Transverse colon (tissue), 4 donors: ENCODE measurements around the gene MAST2. TPM values are rescaled to one million over a fixed set of nuclear protein-coding genes. Genes with fewer than 3 reads are reported as not detected.

Source experiments
- DNase-seq: peaks from one replicate; pipeline ENCODE4 v3.0.0-alpha.2; 2019
- H3K27ac ChIP-seq, 4 donors: fragments of 200-600 bp; sonication (generic); 2 replicates each; pipeline ENCODE4 v1.5.1; 2016 to 2018; ENCODE audit warnings: inconsistent platforms in 4 of 4
- H3K27me3 ChIP-seq: fragments of 200-600 bp; sonication (generic); 2 replicates; pipeline ENCODE4 v1.5.1; 2017; ENCODE audit warnings: inconsistent platforms
- H3K36me3 ChIP-seq, 4 donors: fragments of 200-600 bp; sonication (generic); 2 replicates each; pipeline ENCODE4 v1.5.1; 2017 to 2019; ENCODE audit warnings: inconsistent platforms in 4 of 4
- H3K4me1 ChIP-seq, 4 donors: fragments of 200-600 bp; sonication (generic); 2 replicates each; pipeline ENCODE4 v1.5.1; 2017 to 2020; ENCODE audit warnings: inconsistent platforms in 4 of 4
- H3K4me3 ChIP-seq, 4 donors: fragments of 200-600 bp; sonication (generic); 1 replicate in 1 of 4; 2 replicates in 3 of 4; pipeline versions ENCODE4 v1.5.1 to v1.6.1; 2017 to 2019; ENCODE audit warnings: inconsistent platforms in 4 of 4
- H3K9me3 ChIP-seq, 2 donors: fragments of 200-600 bp; sonication (generic); 2 replicates each; pipeline ENCODE4 v1.5.1; 2017 to 2019; ENCODE audit warnings: inconsistent platforms in 2 of 2
- EP300 ChIP-seq: sonication (generic); formaldehyde crosslinking; IDR thresholded peaks from one replicate; pipeline ENCODE4 v1.6.1; 2017; ENCODE audit warnings: antibody characterized with exemption, low read depth
- POLR2A ChIP-seq: fragments of 450-650 bp; IDR thresholded peaks from one replicate; pipeline ENCODE4 v1.6.1; 2016; ENCODE audit warnings: antibody characterized with exemption, mild to moderate bottlenecking, moderate library complexity
- POLR2AphosphoS5 ChIP-seq, 3 donors: sonication (generic); formaldehyde crosslinking; IDR thresholded peaks; one replicate each; pipeline ENCODE4 v1.6.1; 2016; ENCODE audit warnings: antibody characterized with exemption in 3 of 3
- WGBS, 2 donors: methylation state at CpG; one replicate each; pipeline ENCODE4 v1.1.5; 2018; ENCODE audit warnings: low coverage in 1 of 2; 5-methylcytosine and 5-hydroxymethylcytosine counted together
- in situ Hi-C, 4 donors: fragments of 200-750 bp; cut with MboI; loops; one replicate each; pipeline versions ENCODE4 v1.15.0 to v1.15.1; 2017; ENCODE audit warnings: low sequenced_read_pairs in 3 of 4, low pct_ligation_motif_present in 1 of 4, low pct_unique_long_range_greater_than_20kb in 1 of 4
- intact Hi-C: fragments of 100-400 bp; cut with DNase I; formaldehyde crosslinking; loops from one replicate; pipeline ENCODE4 v1.15.1; 2023; ENCODE audit warnings: low total_unique reads
- total RNA-seq, 4 donors: library from RNA; depleted of rRNA; stranded (reverse); fragments of >200 nt; gene quantifications; one replicate each; pipeline ENCODE4 v1.1.0, GENCODE V29; 2016
- TF ChIP-seq, protein P1 (sequence below), 5 experiments: fragments of 200-600 bp in 3 of 5; fragments of 450-650 bp in 2 of 5; sonication (generic) in 3 of 5; IDR thresholded peaks; 1 replicate in 2 of 5; 2 replicates in 3 of 5; pipeline ENCODE4 v1.5.1; 2016 to 2017; ENCODE audit warnings: antibody characterized with exemption in 5 of 5, inconsistent platforms in 3 of 5, mild to moderate bottlenecking in 2 of 5, moderate library complexity in 1 of 5

The MAST2 gene
- total RNA-seq, 4 donors from 2014 or later: 160 to 313 (median 161) TPM

DNA sequence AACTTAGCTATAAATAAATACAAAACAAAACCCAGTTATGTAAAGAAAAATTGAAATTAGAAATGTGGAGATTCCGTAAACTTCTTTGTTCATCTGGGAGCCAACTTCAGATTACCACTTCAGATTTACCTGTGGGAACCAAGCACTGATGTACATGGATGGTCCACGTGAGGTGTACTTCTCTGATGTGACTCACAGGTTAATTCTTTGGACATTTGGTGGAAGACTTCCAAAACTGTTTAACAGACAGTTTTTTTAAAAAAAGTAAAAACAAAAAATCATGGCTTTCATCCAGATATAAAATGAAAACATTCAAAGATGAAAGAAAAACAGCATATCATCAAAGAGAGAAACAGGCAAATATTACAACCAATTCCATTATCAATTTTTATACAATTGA, 92.0 kb downstream of the MAST2 start:
- no peak overlapping the region for H3K27ac ChIP-seq
- peaks cover 0 to 18% (median 13%) of the 10 kb centered on the region in 4 donors for H3K4me1 ChIP-seq
- 84 to 98% methylated on average over 2 of the region's 2 CpGs for WGBS, 2 donors
- in situ Hi-C loops (no loop called here), intact Hi-C loops (no loop called here)
- DNase-seq: no peak
- TF ChIP-seq POLR2AphosphoS5 (IDR thresholded peaks at IDR 0.05) (no peak), EP300 (no peak), POLR2A (no peak)
- TF ChIP-seq, protein P1, sequence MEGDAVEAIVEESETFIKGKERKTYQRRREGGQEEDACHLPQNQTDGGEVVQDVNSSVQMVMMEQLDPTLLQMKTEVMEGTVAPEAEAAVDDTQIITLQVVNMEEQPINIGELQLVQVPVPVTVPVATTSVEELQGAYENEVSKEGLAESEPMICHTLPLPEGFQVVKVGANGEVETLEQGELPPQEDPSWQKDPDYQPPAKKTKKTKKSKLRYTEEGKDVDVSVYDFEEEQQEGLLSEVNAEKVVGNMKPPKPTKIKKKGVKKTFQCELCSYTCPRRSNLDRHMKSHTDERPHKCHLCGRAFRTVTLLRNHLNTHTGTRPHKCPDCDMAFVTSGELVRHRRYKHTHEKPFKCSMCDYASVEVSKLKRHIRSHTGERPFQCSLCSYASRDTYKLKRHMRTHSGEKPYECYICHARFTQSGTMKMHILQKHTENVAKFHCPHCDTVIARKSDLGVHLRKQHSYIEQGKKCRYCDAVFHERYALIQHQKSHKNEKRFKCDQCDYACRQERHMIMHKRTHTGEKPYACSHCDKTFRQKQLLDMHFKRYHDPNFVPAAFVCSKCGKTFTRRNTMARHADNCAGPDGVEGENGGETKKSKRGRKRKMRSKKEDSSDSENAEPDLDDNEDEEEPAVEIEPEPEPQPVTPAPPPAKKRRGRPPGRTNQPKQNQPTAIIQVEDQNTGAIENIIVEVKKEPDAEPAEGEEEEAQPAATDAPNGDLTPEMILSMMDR (IDR thresholded peaks at IDR 0.05): no peak
- no peaks in the 10 kb centered on the region for H3K27me3 ChIP-seq
- no peaks in the 10 kb centered on the region for H3K9me3 ChIP-seq
- no peaks in the 10 kb centered on the region for H3K36me3 ChIP-seq
- H3K4me3 ChIP-seq: no peak overlapping the region

DNA sequence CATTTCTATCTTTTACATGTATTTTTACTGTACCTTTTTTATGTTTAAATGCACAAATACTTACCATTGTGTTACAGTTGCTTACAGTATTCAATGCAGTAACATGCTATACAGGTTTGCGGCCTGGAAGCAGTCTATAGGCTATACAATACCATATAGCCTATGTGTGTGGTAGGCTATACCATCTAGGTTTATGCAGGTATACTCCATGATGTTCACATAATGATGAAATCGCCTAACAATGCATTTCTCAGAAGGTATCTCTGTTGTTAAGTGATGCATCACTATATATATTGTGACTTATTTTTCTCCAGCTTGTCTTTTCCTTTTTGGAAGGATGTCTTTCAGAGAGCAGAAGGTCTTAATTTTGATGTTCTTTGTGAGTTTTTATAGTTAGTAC, 103.5 kb downstream of the MAST2 start:
- DNase-seq: no peak
- in situ Hi-C loops (no loop called here), intact Hi-C loops (no loop called here)
- no peak overlapping the region for H3K4me3 ChIP-seq
- TF ChIP-seq EP300 (no peak), POLR2A (no peak), POLR2AphosphoS5 (IDR thresholded peaks at IDR 0.05) (no peak)
- TF ChIP-seq, protein P1 (IDR thresholded peaks at IDR 0.05): no peak
- WGBS, 2 donors: 97 to 100% methylated on average over 2 of the region's 2 CpGs
- no peaks in the 10 kb centered on the region for H3K27me3 ChIP-seq
- peaks cover 0 to 27% (median 5%) of the 10 kb centered on the region in 4 donors for H3K4me1 ChIP-seq
- no peaks in the 10 kb centered on the region for H3K36me3 ChIP-seq
- no peaks in the 10 kb centered on the region for H3K9me3 ChIP-seq
- no peak overlapping the region for H3K27ac ChIP-seq

DNA sequence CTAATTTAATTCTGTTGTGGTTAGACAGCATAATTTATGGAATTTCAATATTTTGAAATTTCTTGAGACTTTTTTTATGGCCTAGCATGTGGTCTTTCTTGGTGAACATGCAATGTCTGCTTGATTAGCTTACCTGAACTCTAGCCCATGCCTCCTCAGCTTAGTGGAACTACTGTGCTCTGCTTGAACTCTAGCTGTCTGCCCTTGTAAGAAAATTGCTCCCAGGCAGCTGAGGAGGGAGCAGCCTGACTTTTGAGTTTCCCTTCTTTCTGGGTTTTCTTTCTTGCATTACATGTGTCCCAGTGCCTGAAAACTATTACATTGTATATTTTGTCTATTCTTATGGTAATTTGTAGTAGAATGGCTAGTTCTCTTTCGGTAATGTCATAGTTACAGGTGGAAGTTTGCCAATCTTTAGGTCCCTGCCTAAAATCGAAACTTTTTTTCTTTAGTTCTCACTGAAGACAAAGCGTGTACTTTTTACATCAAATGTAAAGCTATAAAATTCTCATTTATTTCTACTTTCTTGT, 105.3 kb downstream of the MAST2 start:
- Histone ChIP-seq H3K27ac (no peak overlapping the region), H3K9me3 (no peaks in the 10 kb centered on the region), H3K27me3 (no peaks in the 10 kb centered on the region), H3K4me3 (no peak overlapping the region), H3K36me3 (no peaks in the 10 kb centered on the region), H3K4me1 (peaks cover 11 to 45% (median 20%) of the 10 kb centered on the region in 4 donors)
- in situ Hi-C loops (no loop called here), intact Hi-C loops (no loop called here)
- no peak for DNase-seq
- WGBS, 2 donors: 43 to 61% methylated on average over 3 of the region's 3 CpGs
- TF ChIP-seq POLR2A (no peak), EP300 (no peak), POLR2AphosphoS5 (IDR thresholded peaks at IDR 0.05) (no peak)
- TF ChIP-seq, protein P1 (IDR thresholded peaks at IDR 0.05): no peak

DNA sequence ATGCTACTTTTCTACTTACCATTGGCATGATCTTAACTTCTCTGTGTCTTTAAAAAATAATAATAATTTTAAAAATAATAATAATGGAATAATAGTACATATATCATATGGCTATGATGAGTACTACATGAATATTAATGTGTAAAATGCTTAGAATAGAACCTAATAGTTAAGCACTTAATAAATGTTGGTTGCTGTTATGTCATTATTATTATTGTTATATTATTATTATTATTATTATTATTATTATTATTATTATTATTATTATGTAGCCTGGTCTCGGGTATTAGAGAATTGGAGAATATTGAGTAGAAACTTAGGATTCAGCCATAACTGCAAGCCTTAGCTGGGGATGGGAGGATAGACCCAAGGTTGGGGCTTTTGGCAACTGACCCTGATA, 108.2 kb downstream of the MAST2 start:
- no peaks in the 10 kb centered on the region for H3K9me3 ChIP-seq
- no peaks in the 10 kb centered on the region for H3K36me3 ChIP-seq
- 83 to 100% methylated on average over 1 of the region's 1 CpG for WGBS, 2 donors
- H3K27ac ChIP-seq: peak overlapping the region; percentile 87 to 91 (median 89)
- in situ Hi-C loops (no loop called here), intact Hi-C loops (no loop called here)
- no peak for DNase-seq
- peaks cover 12 to 59% (median 27%) of the 10 kb centered on the region in 4 donors for H3K4me1 ChIP-seq
- no peaks in the 10 kb centered on the region for H3K27me3 ChIP-seq
- TF ChIP-seq EP300 (no peak), POLR2A (no peak), POLR2AphosphoS5 (IDR thresholded peaks at IDR 0.05) (no peak)
- TF ChIP-seq, protein P1 (IDR thresholded peaks at IDR 0.05): no peak
- H3K4me3 ChIP-seq: no peak overlapping the region
